TTC549 (cell line): ENCODE results near the gene DBNDD2.

ENCODE experiments used
- FAIRE-seq: peaks from 2 replicates; lab custom pipeline; 2012; peaks lifted over from hg19 to GRCh38; lab: Jason Lieb, UNC

DBNDD2 gene

GRCh38 chr20:45407783-45408645, at the start of gene DBNDD2:
Gene DBNDD2, plus strand, starts transcription at chr20:45408289. Its CDS starts 179 bp downstream, at chr20:45408468.
- FAIRE-seq: no peak

- no peak for FAIRE-seq
Observed at GRCh38 chr20:45359069-45359405, 49.1 kb upstream of the DBNDD2 start.

GRCh38 chr20:45359406-45360148, 48.5 kb upstream of the DBNDD2 start:
- no peak for FAIRE-seq

- no peak for FAIRE-seq
Observed at GRCh38 chr20:45361793-45362192, 46.3 kb upstream of the DBNDD2 start.

GRCh38 chr20:45362804-45363610, 45.1 kb upstream of the DBNDD2 start, which contains the start of gene SYS1:
Gene SYS1, plus strand, starts transcription at chr20:45363156. Its CDS starts 376 bp downstream, at chr20:45363532.
- peak; percentile 58 for FAIRE-seq

- no peak for FAIRE-seq
Observed at GRCh38 chr20:45363611-45364492, 44.2 kb upstream of the DBNDD2 start.

GRCh38 chr20:45365444-45365970, 42.6 kb upstream of the DBNDD2 start:
- FAIRE-seq: no peak

DNA sequence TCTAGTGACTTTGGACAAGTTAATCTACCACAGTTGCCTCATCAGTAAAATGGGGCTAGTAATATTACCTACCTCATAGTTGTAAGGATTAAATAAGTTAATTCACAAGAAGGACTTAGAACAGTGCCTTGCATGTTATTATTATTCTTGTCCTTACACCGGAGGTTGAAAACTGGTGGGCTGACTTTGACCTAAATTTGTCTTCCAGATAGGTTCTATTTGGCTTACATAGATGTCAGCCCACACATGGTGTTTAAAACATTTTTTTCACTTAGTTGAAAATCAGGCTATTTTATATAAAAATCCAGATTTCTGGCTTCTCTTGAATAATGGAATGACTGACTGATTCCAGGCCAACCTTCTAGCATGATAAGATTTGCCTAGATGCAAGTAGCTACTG, 41.9 kb upstream of the DBNDD2 start:
- FAIRE-seq: no peak

- FAIRE-seq: no peak
Observed at GRCh38 chr20:45366631-45367030, 41.5 kb upstream of the DBNDD2 start.

DNA sequence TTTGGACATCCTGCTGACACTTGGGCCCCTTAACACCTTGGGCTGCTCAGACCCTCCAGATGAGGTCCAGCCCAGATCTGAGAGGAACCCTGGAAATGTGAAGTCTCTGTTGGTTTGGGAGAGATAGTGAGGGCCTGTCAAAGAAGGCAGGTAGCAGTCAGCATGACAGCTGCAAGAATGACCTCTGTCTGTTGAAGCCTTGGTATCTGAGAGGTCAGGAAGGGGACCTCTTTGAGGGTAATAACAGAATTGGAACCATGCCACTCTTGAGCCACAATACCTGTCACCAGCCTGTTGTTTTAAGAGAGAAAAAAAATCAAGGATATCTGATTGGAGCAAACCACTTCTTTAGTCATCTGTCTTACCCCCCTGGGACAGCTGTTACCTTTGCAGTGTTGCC, 41.0 kb upstream of the DBNDD2 start:
- FAIRE-seq: no peak

DNA sequence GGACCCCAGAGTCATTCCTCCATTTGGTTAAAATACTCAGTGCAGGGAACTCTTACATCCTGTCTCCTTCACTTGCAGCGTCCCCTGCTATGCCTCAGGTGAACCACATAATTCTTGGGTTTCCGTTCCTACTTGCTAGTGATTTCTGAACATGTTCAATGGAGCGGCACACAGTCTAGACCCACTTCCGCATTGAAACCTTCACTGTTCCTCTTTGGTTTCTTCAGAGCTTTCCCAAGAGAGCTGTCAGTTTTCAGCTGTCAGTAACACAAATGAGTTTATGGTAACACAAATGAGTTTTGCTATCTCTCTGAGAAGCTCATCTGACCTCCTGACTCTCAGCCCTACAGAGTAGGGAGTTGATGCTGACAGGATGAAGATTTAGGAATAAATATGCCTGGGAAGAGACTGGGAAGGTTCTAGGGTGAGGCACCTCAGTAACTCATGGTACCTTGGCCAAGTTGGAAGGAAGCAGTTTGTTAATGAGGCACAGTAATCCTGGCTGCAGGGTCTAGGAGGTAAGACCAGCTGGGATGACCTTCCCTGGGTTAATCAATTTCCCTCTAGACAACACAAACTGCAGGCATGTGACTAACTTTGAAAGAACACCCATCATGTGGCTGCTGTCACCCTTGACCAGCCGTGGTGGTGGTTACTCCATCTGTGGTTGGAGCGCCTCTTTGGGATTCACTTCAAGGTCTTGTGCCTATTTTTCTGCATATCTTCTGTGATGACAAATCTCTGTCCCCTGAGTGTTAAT, 39.7 kb upstream of the DBNDD2 start:
- no peak for FAIRE-seq

GRCh38 chr20:45370571-45371160, 37.4 kb upstream of the DBNDD2 start:
- no peak for FAIRE-seq

DNA sequence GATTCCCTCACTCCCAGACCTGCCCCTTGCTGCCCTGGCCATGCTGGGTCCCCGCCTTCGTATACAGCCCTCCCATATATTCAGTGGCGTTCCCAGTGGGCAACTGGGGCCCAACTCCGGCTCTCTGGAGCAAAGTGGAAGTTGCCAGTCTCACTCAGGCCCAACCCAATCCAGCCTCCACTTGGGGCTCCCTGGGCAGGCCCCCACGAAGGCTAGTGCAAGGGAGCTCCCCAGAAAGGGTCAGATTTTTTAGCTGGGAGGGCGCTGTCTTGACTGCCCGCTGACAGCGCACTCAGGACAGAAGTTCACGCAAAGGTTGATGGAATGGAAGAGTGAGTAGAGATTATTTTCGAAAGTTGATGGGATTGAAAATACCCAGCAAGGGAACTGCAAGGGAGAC, 35.8 kb upstream of the DBNDD2 start:
- no peak for FAIRE-seq

GRCh38 chr20:45372646-45373352, 35.3 kb upstream of the DBNDD2 start:
- FAIRE-seq: no peak

- no peak for FAIRE-seq
Observed at GRCh38 chr20:45373353-45374100, 34.6 kb upstream of the DBNDD2 start.

DNA sequence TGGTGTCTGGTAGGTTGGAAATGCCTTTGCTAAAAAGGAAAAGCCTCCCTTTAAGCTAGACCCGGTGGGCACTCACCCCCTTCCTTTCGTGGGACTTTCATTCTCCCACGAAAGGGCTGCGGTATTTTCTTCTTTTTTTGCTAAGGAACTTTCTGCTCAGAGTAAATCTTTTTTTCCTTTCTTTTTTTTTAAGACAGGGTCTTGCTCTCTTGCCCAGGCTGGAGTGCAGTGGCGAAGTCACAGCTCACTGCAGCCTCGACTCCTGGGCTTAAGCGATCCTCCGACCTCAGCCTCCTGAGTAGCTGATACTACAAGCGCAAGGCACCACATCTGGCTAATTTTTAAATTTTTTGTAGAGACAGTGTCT, 34.0 kb upstream of the DBNDD2 start:
- FAIRE-seq: no peak

DNA sequence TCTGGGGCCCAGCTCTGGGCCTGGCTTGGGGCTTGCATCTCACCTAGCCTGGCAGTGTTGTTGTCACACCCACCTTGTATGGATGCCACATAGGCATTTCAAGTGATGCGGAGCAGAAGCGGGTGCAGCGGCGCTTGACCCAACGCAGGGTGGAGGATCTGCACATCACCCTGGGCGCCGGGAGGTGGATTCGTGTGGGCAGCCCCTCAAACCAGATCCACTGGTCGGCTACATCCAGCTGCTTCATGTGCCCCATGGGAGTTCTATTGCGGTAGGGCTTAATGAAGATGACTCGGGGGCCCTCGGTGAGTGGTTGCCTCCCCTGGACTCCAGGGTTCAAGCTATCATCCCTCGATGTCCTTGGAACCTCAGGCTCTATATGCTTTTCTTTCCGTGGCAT, 33.1 kb upstream of the DBNDD2 start:
- FAIRE-seq: no peak

DNA sequence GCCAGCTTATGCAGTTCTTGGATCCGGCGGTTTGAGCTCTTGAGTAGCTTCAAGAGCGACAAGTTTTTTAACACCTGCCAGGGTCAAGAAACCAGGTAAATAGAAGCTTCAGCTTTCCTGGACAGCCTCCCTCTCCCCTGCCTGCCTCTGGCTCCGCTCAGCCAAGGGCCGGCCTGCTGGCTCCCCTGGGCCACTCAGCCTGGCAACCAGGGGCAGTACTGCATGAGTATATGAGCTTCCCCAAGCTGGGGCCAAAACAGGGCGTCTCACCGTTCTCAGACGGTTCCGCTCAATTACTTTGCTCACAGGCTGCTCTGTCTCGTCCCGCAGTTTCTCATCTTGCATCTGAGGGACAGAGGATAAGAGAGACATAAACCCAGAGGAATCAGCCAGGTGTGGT, 30.8 kb upstream of the DBNDD2 start:
- no peak for FAIRE-seq

- FAIRE-seq: no peak
Observed at GRCh38 chr20:45378191-45378590, 29.9 kb upstream of the DBNDD2 start, which contains the start of gene TP53TG5. Gene TP53TG5, minus strand, starts transcription at chr20:45378325. Its CDS starts 89 bp downstream, at chr20:45378236.
